Brain microvascular endothelial cell (primary cell): ENCODE data around the gene ATG4C.
"Not testable (repeated sequence)": the region's sequence is repeated elsewhere in the genome, so short reads cannot be mapped to it uniquely, and the experiment has no call there.

Experiments
- DNase-seq: peaks from one replicate; pipeline ENCODE4 v3.0.0-alpha.2; 2020
- H3K27ac ChIP-seq: fragments of 250-450 bp; sonication (Bioruptor Pico); 2 replicates; pipeline ENCODE4 v1.5.1; 2020; ENCODE audit warnings: mild to moderate bottlenecking, moderate library complexity
- H3K27me3 ChIP-seq: fragments of 250-450 bp; sonication (Bioruptor Pico); replicated peaks from 2 replicates; pipeline ENCODE4 v1.5.1; 2020; ENCODE audit warnings: mild to moderate bottlenecking
- H3K36me3 ChIP-seq: fragments of 250-450 bp; sonication (Bioruptor Pico); replicated peaks from 2 replicates; pipeline ENCODE4 v1.5.1; 2020; ENCODE audit warnings: mild to moderate bottlenecking
- H3K4me3 ChIP-seq: 2 replicates; pipeline ENCODE4 v1.5.1; 2011; ENCODE audit warnings: low read depth, mild to moderate bottlenecking, control low read depth, low read length, moderate library complexity
- in situ Hi-C: cut with HindIII; loops from 2 replicates; pipeline ENCODE4 v1.10.0; 2017; ENCODE audit warnings: low sequenced_read_pairs, low pct_ligation_motif_present
- TF ChIP-seq, protein P1 (sequence below): IDR thresholded peaks from 2 replicates; pipeline ENCODE4 v1.5.1; 2011; ENCODE audit warnings: low read depth, mild to moderate bottlenecking, moderate library complexity, low read length, control low read depth, inconsistent platforms; ENCODE audit errors: missing control alignments

ATG4C gene, protein sequence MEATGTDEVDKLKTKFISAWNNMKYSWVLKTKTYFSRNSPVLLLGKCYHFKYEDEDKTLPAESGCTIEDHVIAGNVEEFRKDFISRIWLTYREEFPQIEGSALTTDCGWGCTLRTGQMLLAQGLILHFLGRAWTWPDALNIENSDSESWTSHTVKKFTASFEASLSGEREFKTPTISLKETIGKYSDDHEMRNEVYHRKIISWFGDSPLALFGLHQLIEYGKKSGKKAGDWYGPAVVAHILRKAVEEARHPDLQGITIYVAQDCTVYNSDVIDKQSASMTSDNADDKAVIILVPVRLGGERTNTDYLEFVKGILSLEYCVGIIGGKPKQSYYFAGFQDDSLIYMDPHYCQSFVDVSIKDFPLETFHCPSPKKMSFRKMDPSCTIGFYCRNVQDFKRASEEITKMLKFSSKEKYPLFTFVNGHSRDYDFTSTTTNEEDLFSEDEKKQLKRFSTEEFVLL

DNA sequence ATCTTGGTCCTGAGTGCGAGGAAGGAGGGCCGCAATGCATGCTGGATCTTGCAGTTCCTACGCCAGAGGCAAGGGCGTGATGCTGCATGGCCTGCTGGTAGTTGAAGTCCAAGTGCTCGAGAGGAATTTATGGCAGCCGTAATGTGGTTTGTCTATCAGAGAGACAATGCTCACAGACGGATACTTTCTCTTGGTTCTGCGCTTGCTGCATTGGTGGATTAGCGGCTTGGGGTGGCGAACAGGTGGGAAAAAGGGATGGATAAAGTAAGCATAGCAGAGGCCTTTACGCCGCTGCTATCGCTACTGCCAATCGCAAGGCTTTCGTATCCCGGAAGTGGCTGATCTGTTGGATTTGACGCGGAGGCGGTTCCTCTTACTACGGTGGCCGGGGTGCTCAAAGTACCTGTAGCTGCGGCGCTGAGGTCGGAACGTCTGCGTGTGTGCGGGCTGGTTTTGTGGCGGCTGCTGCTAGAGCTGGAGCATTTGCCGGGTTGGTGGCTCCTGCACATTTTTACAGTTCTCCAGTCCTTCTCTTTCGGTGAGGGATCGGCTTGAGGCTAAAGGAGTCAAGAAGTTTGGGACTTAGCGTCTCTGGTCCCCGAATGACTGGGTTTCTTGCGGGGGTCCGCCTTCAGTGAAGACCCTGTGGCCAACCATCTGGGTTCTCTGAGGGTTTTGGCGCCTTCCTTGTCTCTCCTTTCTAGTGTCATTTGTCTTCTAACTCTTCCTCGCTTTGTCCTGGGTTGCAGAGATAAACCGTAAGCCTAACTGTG, at the start of gene ATG4C:
Gene ATG4C, plus strand, starts transcription at position 397 of the 773 bp plus-strand sequence. CDS start 19,655 bp downstream, outside the sequence.
- Histone ChIP-seq H3K4me3 (peak within 1 kb of the TSS; percentile 89), H3K36me3 (no peaks in the 10 kb centered on the region), H3K27ac (peak within 1 kb of the TSS; percentile 88), H3K27me3 (no peaks in the 10 kb centered on the region)
- in situ Hi-C loops: no loop called here
- TF ChIP-seq, protein P1, sequence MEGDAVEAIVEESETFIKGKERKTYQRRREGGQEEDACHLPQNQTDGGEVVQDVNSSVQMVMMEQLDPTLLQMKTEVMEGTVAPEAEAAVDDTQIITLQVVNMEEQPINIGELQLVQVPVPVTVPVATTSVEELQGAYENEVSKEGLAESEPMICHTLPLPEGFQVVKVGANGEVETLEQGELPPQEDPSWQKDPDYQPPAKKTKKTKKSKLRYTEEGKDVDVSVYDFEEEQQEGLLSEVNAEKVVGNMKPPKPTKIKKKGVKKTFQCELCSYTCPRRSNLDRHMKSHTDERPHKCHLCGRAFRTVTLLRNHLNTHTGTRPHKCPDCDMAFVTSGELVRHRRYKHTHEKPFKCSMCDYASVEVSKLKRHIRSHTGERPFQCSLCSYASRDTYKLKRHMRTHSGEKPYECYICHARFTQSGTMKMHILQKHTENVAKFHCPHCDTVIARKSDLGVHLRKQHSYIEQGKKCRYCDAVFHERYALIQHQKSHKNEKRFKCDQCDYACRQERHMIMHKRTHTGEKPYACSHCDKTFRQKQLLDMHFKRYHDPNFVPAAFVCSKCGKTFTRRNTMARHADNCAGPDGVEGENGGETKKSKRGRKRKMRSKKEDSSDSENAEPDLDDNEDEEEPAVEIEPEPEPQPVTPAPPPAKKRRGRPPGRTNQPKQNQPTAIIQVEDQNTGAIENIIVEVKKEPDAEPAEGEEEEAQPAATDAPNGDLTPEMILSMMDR: no peak
- DNase-seq: peak; percentile 98

DNA sequence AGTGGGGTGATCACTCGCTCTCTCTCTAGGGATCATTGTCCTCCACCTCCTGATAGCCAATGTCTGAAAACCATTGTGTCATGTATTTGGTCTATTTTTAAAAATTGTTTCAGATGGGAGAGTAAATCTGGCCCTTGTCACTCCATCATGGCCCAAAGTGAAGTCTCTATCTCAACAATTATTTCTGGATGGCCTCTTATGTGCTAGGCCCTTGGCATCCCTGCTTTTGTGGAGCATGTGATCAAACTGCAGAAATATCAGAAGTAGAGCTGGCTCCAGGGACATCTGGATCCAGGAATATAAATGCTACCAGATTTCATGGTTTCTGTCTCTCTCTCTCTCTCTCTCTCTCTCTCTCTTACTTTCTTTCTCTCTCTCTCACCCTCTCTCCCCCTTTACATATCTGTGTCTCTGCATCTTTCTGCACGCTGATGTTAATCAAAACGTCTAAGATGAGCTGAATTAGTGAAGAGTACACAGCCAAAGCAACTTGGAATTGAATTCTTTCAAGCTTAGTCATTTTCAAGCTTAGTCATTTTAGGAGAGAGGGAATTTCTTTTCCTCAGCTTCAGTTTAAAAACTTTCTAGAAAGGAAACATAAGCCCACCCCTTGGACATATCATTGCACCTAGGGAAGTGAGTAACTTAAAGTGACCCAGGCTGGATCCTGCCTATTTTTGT, 48.3 kb upstream of the ATG4C start:
- no peak for DNase-seq
- Histone ChIP-seq H3K27me3 (no peaks in the 10 kb centered on the region), H3K36me3 (no peaks in the 10 kb centered on the region), H3K27ac (no peak overlapping the region), H3K4me3 (no peak overlapping the region)
- in situ Hi-C loops: no loop called here
- TF ChIP-seq, protein P1: no peak

DNA sequence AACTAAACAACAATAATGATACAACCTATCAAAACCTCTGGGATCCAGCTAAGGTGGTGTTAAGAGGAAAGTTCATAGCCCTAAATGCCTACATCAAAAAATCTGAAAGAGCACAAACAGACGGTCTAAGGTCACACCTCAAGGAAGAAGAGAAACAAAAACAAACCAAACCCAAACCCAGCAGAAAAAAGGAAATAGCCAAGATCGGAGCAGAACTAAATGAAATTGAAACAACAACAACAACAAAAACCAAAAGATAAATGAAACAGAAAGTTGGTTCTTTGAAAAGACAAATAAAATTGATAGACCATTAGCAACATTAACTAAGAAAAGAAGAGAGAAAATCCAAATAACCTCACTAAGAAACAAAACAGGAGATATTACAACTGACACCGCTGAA, 43.2 kb upstream of the ATG4C start:
- H3K4me3 ChIP-seq, H3K36me3 ChIP-seq, DNase-seq, H3K27me3 ChIP-seq, H3K27ac ChIP-seq, in situ Hi-C loops: not testable (repeated sequence)

DNA sequence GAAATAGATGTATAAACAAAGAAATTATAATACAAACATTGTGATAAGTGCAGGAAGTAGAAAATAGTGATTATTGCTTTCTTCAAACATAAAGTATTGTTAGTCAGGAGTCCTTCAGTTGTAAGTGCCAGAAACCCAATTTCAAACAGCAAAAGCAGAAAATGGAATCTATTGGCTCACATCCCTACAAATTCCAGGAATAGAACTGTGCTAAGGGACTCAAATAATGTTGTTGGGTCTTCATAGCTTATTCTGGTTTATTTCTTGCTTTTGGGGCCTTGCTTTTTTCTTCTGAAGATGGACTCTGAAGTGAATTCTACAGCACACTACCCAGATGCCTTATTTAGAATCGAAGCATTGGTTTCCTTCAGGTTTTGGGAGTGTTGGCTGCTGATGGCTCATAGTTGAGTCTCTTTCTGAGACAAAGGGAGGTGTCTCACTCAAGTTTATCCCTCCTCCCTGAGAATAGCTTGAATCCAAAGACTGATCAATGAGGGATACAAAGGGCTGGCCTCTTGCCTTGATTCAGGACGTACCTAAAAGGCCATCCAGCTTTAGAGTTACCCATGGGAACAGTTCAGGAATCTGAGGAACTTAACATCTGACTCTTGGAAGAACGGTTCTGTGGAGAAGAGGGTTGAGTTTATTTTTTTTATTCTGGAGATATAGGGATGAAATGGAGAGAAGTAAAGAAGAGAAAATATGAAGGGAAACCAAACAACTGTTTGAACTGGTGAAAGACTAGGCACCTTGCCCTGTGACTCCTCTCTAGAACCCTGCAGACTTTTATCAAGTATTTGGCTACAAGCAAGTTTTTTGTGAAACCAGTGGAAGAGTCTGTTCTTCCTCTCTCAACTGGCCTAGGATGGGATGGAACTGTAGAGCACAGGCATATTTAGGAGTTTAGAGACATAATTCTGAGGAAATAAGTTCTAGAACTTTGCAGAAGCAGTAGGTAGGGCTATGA, 39.0 kb upstream of the ATG4C start:
- Histone ChIP-seq H3K4me3 (no peak overlapping the region), H3K36me3 (no peaks in the 10 kb centered on the region), H3K27me3 (no peaks in the 10 kb centered on the region), H3K27ac (no peak overlapping the region)
- in situ Hi-C loops: no loop called here
- TF ChIP-seq, protein P1: no peak
- no peak for DNase-seq

DNA sequence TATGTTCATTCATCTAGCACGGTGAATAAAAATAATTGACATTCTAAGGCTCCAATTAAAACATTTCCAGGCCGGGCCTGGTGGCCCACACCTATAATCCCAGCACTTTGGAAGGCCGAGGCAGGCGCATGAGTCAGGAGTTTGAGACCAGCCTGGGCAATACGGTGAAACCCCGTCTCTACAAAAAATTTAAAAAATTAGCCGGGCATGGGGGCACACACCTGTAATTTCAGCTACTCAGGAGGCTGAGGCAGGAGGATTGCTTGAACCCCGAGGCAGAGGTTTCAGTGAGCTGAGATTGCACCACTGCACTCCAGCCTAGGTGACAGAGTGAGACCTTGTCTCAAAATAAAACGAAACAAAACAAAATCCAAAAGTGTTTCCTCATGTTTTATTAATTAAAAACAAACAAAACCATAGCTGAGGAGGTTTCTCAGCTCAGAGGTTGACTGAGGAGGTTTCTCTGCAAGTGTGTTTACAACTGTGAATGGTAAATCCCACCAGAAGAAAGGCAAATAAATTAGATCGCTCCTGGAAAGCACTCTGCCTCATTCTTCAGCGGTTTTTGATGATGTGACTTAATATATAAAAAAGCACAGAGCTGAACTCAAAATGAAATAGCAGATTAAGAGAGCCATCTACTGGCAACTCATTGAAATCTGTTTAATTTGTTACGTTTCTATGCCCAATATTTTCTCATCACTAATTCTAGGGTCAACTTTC, 37.7 kb upstream of the ATG4C start:
- H3K27ac ChIP-seq: no peak overlapping the region
- peak; percentile 25 for DNase-seq

More for the DNA sequence above, 37.7 kb upstream of the ATG4C start:
- no peaks in the 10 kb centered on the region for H3K36me3 ChIP-seq
- TF ChIP-seq, protein P1: peak; percentile 50
- H3K27me3 ChIP-seq: no peaks in the 10 kb centered on the region
- in situ Hi-C loops: no loop called here
- H3K4me3 ChIP-seq: peak overlapping the region; percentile 36
